ENCODE results near the gene PUM2. TPM values are rescaled to one million over a fixed set of nuclear protein-coding genes. Genes with fewer than 3 reads are reported as not detected.
A peak's percentile ranks its signal among the peaks of the same experiment; 100 is the strongest.

Gene PUM2
- total and polyA plus RNA-seq, 2 donors from 2014 or later = 22.0 to 94.3 TPM

DNA sequence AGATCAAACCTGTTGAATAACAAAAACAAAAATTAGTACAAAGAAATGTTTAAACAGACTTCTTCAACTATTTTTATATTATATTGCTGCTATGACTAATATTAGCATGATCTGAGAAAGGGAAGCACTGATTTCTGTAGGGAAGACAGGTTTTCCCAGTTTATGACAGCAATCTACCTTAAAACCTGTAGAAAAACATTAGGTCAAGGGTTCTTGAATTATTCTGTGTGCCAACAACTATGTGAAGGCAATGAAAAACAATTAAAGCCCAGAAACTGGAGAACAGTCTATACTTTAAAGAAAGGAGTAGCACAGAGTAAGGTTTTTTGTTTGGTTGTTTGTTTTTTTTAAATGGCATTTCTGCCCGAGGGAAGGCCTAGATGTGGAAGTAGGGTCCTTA is 23.3 kb downstream of the PUM2 start:
- TF ChIP-seq, protein P1, sequence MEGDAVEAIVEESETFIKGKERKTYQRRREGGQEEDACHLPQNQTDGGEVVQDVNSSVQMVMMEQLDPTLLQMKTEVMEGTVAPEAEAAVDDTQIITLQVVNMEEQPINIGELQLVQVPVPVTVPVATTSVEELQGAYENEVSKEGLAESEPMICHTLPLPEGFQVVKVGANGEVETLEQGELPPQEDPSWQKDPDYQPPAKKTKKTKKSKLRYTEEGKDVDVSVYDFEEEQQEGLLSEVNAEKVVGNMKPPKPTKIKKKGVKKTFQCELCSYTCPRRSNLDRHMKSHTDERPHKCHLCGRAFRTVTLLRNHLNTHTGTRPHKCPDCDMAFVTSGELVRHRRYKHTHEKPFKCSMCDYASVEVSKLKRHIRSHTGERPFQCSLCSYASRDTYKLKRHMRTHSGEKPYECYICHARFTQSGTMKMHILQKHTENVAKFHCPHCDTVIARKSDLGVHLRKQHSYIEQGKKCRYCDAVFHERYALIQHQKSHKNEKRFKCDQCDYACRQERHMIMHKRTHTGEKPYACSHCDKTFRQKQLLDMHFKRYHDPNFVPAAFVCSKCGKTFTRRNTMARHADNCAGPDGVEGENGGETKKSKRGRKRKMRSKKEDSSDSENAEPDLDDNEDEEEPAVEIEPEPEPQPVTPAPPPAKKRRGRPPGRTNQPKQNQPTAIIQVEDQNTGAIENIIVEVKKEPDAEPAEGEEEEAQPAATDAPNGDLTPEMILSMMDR (IDR thresholded peaks at IDR 0.05; ENCODE audit: borderline replicate concordance, extremely low read depth, insufficient read depth) = no peak
- peak overlapping the region in 1 of 3 donors; percentile 10 for H3K9ac ChIP-seq (ENCODE audit: low read length in 3 of 3)
- H3K27ac ChIP-seq (ENCODE audit: low read depth in 2 of 2, low read length in 2 of 2) = no peak overlapping the region
- no peaks in the 10 kb centered on the region for H3K9me3 ChIP-seq (ENCODE audit: control insufficient read depth in 2 of 3, insufficient read depth in 1 of 3, low read length in 3 of 3)
- FAIRE-seq (no peak), DNase-seq (no peak)
- H3K27me3 ChIP-seq (ENCODE audit: control insufficient read depth, insufficient read depth, low read length) = no peaks in the 10 kb centered on the region
- intact Hi-C loops (cut with DNase I) = no loop called here
- peaks cover 0 to 7% (median 5%) of the 10 kb centered on the region in 3 donors for H3K36me3 ChIP-seq (ENCODE audit: control insufficient read depth in 2 of 3, insufficient read depth in 3 of 3, low read length in 3 of 3)
- peaks cover 0 to 3% (median 0%) of the 10 kb centered on the region in 3 donors for H3K4me1 ChIP-seq (ENCODE audit: control insufficient read depth in 2 of 3, insufficient read depth in 2 of 3, low read depth in 1 of 3, low read length in 3 of 3)
- no peak overlapping the region for H3K4me3 ChIP-seq (ENCODE audit: low read length in 3 of 3)

- DNase-seq = peak in 4 of 5 donors; percentile 17 to 70 (median 38)
- Histone ChIP-seq H3K27me3 (ENCODE audit: control insufficient read depth, insufficient read depth, low read length) (no peaks in the 10 kb centered on the region), H3K9me3 (ENCODE audit: control insufficient read depth in 2 of 3, insufficient read depth in 1 of 3, low read length in 3 of 3) (no peaks in the 10 kb centered on the region), H3K36me3 (ENCODE audit: control insufficient read depth in 2 of 3, insufficient read depth in 3 of 3, low read length in 3 of 3) (peaks cover 0 to 7% (median 5%) of the 10 kb centered on the region in 3 donors), H3K9ac (ENCODE audit: low read length in 3 of 3) (no peak overlapping the region), H3K4me3 (ENCODE audit: low read length in 3 of 3) (no peak overlapping the region), H3K27ac (ENCODE audit: low read depth in 2 of 2, low read length in 2 of 2) (no peak overlapping the region), H3K4me1 (ENCODE audit: control insufficient read depth in 2 of 3, insufficient read depth in 2 of 3, low read depth in 1 of 3, low read length in 3 of 3) (peaks cover 0 to 3% (median 0%) of the 10 kb centered on the region in 3 donors)
- no peak for FAIRE-seq
- intact Hi-C loops (cut with DNase I) = no loop called here
- TF ChIP-seq, protein P1 (IDR thresholded peaks at IDR 0.05; ENCODE audit: borderline replicate concordance, extremely low read depth, insufficient read depth) = peak; percentile 52
These were observed 24.4 kb downstream of the PUM2 start for GRCh38 chr2:20326163-20326780.

DNA sequence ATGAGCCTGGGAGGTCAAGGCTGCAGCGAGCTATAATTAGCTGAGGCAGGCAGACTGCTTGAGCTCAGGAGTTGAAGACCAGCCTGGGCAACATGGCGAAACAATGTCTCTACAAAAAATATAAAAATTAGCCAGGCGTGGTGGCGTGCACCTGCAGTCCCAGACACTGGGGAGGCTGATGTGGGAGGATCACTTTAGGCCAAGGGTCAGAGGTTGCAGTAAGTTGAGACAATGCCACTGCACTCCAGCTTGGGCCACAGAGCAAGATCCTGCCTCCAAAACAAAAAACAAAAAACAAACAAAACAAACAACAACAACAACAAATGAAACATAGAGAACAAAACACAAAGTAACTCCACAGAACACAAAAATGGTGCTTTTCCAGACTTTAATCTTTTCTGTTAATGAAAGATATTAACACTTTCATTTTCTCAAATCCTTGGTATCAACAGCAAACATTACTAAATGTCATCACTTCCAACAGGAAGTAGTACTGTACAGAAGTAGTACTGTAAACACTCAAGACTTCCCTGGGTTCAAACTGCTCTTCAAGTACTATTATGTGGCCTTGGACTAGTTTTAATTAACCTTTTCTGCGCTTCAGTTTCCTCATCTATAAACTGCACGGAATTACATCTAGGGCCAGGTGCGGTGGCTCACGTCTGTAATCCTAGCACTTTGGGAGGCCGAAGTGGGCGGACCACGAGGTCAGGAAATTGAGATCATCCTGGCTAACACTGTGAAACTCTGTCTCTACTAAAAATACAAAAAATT is 27.9 kb downstream of the PUM2 start:
- FAIRE-seq (no peak), DNase-seq (peak in 1 of 5 donors; percentile 9)
- H3K9ac ChIP-seq (ENCODE audit: low read length in 3 of 3) = no peak overlapping the region
- no peaks in the 10 kb centered on the region for H3K27me3 ChIP-seq (ENCODE audit: control insufficient read depth, insufficient read depth, low read length)
- no peak overlapping the region for H3K27ac ChIP-seq (ENCODE audit: low read depth in 2 of 2, low read length in 2 of 2)
- H3K36me3 ChIP-seq (ENCODE audit: control insufficient read depth in 2 of 3, insufficient read depth in 3 of 3, low read length in 3 of 3) = peaks cover 2 to 10% (median 5%) of the 10 kb centered on the region in 3 donors
- no peaks in the 10 kb centered on the region for H3K9me3 ChIP-seq (ENCODE audit: control insufficient read depth in 2 of 3, insufficient read depth in 1 of 3, low read length in 3 of 3)
- intact Hi-C loops (cut with DNase I) = no loop called here
- no peaks in the 10 kb centered on the region for H3K4me1 ChIP-seq (ENCODE audit: control insufficient read depth in 2 of 3, insufficient read depth in 2 of 3, low read depth in 1 of 3, low read length in 3 of 3)
- TF ChIP-seq, protein P1 (IDR thresholded peaks at IDR 0.05; ENCODE audit: borderline replicate concordance, extremely low read depth, insufficient read depth) = no peak
- H3K4me3 ChIP-seq (ENCODE audit: low read length in 3 of 3) = no peak overlapping the region
